NCI-H69 (cell line): ENCODE measurements around the gene MBIP.
"Not testable (repeated sequence)": the region's sequence is repeated elsewhere in the genome, so short reads cannot be mapped to it uniquely, and the experiment has no call there.

Experiments
- DNase-seq: peaks from one replicate; lab custom pipeline; 2025; lab: John Stamatoyannopoulos, UW

The MBIP gene, protein sequence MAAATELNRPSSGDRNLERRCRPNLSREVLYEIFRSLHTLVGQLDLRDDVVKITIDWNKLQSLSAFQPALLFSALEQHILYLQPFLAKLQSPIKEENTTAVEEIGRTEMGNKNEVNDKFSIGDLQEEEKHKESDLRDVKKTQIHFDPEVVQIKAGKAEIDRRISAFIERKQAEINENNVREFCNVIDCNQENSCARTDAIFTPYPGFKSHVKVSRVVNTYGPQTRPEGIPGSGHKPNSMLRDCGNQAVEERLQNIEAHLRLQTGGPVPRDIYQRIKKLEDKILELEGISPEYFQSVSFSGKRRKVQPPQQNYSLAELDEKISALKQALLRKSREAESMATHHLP

DNA sequence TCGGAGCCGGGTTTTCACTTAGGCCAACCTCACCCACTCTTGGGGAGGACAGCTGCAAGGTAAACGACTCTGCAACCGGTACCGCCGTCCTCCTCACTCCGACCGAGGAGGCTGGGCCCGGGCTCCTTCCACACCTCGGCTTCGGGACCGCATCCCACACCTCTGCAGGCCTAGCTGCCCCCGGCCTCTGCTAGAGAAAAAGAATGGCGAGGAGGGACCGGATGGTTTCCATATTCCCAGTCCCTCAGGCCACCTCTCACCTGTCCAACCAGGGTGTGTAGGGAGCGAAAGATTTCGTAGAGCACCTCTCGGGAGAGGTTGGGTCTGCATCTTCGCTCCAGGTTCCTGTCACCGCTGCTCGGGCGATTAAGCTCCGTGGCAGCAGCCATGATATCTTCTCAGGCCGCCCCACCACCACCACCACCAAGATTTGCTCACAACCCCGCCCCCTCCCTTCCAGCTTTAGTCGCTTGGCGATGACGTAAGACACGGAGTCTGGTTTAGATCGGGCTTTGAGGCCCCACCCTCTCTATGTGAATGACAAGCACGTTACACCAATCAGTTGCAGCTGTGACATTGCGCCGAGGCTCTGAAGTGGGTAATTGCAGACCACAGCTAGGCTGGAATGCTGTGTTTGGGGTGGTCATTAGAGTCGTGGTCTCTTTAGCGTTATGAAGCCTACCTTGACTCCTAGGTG, at the start of gene MBIP:
Gene MBIP, minus strand, starts transcription at position 438 of the 697 bp plus-strand sequence. Its CDS starts 49 bp downstream, at position 389.
- peak; percentile 99 for DNase-seq

DNA sequence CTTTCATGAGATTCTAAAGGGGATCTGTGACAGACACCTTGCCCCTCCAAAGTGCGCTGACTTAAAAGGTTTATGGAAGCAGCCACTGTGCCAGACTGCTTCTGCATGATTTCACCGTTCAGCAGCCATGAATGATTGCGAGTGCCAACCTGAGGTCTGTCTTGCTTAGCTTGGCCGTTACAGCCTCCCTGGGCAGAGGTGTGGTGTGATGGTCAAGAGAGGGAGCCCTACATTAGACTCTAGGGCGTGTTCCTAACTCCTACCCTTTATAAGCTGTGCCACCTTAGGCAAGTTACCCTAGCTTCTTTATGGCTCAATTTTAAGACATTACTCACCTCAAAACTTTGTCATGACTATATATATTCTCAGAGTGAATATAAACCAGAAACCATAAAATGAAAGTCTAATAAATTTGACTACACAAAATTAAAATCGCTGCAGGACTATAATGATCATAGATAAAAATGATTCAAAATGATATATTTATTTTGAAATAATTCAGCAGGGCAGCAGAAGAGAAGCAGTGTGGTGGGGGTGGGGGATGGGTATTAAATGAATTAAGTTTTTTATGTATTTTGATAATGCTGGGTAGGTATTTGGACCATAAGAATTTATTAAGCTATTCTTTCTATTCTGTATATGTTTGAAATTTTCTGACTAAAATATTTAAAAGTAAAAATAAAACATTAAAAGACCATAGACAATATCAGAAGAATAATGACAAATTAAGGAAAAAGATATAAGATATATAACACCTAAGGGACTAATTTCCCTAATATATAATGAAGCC, 47.7 kb upstream of the MBIP start:
- DNase-seq, result peak; percentile 87

DNA sequence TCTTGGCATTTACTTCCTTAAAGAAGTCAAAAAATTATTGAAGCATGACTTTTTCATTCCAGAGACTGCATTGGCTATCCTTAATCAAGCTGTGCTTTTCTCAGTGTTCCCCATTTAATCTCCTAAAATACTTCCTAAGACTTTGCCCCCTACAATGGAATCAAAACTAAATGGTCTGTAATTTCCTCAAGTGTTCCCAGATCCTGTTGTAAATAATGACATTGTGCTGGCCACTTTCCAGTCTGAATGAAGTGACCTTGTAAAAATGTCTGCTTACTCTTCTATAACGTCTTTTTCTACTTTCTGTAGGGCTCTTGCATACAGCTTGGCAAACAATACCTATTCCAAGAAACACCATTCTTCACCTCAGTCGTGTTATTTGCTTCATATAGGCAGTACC, 45.3 kb upstream of the MBIP start:
- peak; percentile 78 for DNase-seq

- peak; percentile 33 for DNase-seq
Observed at GRCh38 chr14:36363704-36364103, 43.3 kb upstream of the MBIP start.

DNA sequence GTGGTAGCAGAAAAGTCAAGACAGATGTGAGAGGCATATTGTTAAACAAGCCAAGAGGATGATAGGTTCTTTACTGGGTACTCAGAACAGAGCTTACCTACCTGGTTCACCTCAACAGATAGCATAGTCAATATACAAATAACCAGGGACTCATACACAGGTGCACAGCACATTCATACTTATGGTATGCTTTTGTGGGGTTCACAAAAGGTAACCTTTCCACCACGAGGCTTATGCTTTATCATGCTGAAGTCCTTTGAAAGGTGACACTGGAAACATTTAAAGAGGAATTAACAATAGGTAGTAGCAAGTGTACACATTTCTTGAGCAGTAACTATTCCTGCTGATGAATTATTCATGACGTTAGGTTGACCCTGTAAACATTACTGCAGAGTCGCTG, 42.2 kb upstream of the MBIP start:
- DNase-seq, result no peak

DNA sequence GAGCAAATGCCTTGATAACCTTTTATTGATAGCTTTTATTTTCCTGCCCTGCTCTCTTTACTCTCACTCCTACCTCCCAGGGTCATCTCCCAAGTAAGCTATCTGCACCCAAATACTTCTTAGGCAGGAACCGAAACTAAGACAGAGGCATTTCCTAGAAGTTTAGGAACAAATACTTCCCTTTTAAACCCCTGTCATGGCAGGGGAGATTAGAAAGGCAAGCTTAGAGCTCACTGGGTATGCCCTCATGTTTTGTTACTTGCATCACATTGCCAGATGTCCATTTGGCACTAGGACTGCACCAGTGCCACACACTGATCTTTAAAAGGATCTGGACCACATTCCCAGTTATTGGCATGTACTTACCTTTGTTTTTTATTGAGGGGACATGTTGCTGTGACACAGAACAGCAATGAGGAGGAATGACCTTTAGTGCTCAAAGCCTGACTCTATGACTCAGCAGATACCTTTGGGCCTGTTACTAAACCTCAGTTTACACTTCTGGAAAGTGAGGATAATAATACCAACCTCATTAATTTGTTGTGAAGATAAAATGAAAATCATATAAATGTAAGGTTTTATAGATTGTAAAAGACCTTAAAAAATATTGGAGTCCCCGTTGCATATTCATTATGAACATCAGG, 40.9 kb upstream of the MBIP start:
- DNase-seq, result no peak

DNA sequence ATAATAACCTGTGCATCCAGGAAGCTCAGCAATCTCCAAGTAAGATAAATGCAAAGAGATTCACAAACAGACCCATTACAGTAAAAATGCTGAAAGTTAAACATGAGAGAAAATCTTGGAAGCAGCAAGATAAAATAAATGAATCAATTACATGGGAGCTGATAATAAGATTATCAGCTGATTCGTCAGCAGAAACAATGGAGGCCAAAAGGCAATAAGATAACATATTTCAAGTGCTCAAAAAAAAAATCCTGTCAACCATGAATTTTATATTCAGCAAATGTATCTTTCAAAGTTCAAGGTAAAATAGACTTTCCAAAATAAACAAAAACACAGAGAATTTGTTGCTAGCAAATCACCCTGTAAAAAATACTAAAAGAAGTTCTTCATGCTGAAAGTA, 36.4 kb upstream of the MBIP start:
- DNase-seq, result no peak

DNA sequence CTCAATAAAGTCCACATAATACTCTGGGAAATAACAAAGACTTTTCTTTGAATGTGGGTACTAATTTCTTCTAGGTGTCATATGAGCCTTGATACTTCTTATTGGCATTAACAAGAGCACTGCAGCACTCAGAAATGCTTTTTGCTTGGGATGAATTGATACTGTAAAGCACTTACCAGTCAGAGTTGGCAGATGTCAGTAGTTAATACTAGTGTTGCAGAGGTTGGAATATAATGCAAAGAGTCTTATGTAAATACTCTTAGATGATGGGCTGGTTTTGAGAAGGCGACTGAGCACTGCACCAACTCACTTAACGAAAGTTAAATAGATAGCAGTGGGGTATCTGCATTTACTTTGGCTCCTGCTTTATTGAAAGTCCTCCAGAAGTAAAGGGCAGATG, 25.6 kb upstream of the MBIP start:
- DNase-seq, result peak; percentile 99

DNA sequence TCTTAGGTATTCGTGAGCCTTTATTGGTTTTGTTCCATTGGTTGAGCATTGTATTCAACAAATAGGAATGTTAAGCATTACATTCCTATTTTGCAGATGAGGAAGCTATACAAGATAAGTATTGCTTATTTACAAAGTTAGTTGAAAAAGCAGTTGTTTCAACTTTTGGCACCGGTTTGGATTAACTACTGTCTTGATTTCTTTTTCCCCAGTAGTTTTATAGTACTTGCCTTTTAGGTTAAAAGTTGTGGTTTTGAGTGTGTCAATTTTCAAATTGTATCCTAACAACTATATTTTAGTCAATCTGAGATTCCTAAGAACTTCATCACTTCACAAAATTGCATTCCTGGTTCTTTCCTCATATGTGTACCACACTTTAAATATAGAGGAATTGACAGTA, 23.8 kb upstream of the MBIP start:
- no peak for DNase-seq

DNA sequence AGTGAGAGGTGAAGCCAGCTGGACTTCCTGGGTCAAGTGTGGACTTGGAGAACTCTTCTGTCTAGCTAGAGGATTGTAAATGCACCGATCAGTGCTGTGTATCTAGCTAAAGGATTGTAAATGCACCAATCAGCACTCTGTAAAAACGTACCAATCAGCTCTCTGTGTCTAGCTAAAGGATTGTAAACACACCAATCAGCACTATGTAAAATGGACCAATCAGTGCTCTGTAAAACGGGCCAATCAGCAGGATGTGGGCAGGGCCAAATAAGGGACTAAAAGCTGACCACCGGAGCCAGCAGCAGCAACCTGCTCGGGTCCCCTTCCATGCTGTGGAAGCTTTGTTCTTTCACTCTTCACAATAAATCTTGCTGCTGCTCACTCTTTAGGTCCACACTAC, 21.4 kb upstream of the MBIP start:
- DNase-seq, result not testable (repeated sequence)

GRCh38 chr14:36340276-36340890, 19.9 kb upstream of the MBIP start:
- DNase-seq, result no peak

GRCh38 chr14:36339816-36340215, 19.4 kb upstream of the MBIP start:
- DNase-seq, result no peak

DNA sequence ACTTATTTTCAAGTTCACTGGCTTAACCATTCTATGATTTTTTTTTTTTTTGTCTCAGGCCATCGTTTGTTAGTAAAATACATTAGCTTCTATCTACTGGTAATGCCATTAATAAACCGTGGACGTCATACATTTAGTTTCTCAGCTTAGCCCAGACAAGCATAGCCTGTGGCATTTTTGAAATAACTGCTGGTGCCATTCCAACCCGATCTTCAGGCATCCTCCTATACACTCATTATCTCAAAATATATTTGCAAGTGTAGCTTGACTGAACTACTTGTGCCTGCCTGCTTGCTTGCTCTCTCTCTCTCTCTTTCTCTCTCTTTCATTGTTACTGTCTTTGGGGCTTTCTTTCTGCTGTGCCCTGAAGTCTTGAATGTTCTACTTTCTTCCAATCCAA, 12.7 kb upstream of the MBIP start:
- no peak for DNase-seq

DNA sequence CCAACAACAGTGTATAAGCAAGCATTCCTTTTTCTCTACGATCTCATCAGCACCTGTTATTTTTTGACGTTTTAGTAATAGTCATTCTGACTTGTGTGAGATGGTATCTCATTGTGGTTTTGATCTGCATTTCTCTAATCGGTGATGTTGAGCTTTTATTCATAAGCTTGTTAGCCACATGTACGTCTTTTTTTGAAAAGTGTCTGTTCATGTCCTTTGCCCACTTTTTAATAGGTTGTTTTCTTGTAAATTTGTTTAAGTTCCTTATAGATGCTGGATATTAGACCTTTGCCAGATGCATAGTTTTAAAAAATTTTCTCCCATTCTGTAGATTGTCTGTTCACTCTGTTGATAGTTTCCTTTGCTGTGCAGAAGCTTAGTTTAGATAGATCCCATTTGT, 7.1 kb upstream of the MBIP start:
- DNase-seq, result not testable (repeated sequence)

GRCh38 chr14:36325853-36326252, 5.4 kb upstream of the MBIP start:
- DNase-seq, result no peak

- DNase-seq, result no peak
Observed at GRCh38 chr14:36324897-36325296, 4.5 kb upstream of the MBIP start.

GRCh38 chr14:36320897-36321381, 502 bp upstream of the MBIP start:
- DNase-seq, result no peak

GRCh38 chr14:36319899-36320199, 588 bp downstream of the MBIP start:
- DNase-seq, result no peak

DNA sequence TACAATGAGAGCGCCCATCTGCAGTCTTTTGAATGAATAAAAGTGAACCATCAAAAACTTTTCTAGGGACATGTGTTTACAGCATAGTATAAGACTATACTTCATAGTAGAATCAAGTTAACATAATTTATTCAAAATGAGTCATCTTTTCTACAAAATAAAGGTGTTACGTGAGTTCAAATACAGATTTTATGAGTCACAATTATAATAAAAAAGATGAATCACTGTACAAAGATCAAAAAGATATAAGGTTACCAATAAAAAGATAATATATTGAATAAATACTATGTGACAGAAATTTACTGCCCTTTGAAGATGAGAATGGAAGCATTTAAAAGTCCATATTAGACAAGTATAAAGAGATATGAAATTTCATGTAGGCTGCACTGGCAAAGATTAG, 2.8 kb downstream of the MBIP start:
- DNase-seq, result peak; percentile 38

GRCh38 chr14:36316131-36316530, 4.3 kb downstream of the MBIP start:
- peak; percentile 96 for DNase-seq

DNA sequence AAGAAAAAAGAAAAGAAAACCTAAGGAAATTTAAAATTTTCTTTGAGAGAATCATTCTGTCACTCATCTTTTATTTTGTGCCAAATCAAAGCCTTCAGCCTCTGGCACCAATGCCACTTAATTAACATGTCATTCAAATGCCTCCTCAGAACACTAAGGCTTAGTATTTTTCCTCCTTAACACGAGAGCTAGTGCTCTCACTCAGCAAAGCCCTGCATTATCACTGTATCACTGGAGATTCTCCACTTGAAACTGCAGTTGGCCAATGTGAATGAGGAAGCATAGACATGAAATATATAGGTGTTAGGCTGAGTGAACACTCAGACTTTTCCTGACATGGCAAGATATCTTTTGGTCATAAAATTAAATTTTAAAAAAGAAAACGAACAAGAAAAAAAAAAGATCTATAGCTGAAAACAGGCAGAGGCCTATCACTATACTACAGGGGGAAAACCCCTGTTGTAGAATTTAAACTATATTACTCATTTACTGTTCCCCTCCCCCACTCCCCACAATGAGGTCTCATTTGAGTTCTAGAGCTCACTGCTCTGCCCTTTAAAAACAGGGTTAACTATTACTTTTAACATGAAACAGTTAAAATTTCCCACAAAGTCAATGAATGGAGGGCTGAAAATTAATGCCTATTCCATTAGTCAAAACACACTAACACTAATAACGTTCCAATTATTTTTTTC, 5.1 kb downstream of the MBIP start:
- DNase-seq, result peak; percentile 47
